NCI-H345 (cell line): ENCODE results near the gene NMT1.

ENCODE experiments used
- DNase-seq: peaks from one replicate; lab custom pipeline; 2025; lab: John Stamatoyannopoulos, UW

Gene NMT1

GRCh38 chr17:45081047-45081703 lies 20.1 kb downstream of the NMT1 start:
- no peak for DNase-seq

- DNase-seq, result no peak
Measured at GRCh38 chr17:45086391-45086790, 25.3 kb downstream of the NMT1 start.

GRCh38 chr17:45086865-45087503 lies 25.9 kb downstream of the NMT1 start:
- no peak for DNase-seq

GRCh38 chr17:45087504-45087975 lies 26.4 kb downstream of the NMT1 start:
- no peak for DNase-seq

DNA sequence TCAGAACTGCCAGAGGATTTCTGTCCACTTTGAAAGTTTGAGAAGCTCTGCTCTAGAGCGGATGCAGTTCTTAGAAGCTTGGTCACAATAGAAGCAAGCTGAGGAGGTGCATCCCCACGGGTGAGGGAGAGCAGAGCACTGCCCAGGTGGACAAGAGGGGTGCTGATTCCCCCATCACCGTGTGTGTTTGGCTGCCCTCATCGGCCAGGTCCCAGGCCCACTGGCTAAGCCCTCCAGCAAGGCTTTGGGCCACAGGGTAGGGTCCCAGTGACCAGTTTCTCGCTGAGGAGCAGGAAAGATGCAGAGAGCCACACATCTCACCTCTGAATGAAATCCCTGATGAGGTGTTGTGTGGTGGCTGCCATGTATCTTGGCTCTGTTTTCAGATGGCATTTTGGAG lies 26.9 kb downstream of the NMT1 start:
- no peak for DNase-seq

- no peak for DNase-seq
Measured at GRCh38 chr17:45088741-45089140, 27.6 kb downstream of the NMT1 start.

DNA sequence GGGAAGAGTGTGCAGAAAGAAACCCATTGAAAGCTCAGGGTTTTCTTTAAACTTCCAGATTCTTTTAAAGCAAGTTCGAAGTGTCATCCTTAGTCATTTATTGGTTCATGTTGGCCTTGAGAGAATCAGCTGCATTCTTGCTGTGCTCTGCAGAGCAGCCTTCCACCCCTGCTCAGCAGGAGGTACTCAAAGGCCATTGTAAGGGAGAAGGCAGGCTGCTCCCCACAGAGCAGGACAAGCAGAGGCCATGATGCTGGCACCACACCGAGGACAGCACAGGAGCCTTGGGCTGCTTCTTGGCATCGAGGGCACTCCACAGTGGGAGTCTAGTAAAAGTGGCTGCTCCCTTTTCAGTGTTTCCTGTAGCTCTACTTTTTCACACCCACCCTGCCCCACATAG lies 29.6 kb downstream of the NMT1 start:
- no peak for DNase-seq

- no peak for DNase-seq
Measured at GRCh38 chr17:45091778-45092425, 30.8 kb downstream of the NMT1 start.

DNA sequence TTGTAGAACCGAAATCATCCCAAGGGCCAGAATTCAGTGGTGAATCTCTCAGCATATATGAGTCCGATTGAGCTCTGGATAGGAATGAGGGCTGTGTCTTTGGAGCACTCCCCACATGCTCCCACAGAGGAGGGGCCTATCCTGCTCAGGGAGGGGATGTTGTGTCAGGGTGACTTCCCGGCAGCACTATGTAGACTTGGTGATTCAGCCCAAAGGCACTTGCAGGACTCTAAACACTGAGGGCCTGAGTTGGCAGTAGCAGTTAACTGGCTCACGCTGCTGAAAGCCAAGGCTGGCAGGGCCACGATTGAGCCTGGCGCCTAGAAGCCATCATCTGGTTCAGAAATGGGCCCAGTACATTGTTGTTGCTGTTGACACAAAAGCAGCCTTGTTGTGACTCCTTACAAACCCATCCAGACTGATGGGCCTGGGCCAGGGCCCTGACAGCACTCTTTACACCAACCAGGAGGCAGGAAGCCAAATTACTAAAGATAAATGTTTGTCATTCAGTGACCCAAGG lies 31.9 kb downstream of the NMT1 start:
- DNase-seq, result no peak

GRCh38 chr17:45093444-45094110 lies 32.5 kb downstream of the NMT1 start:
- DNase-seq, result no peak

- no peak for DNase-seq
Measured at GRCh38 chr17:45096141-45096540, 35.0 kb downstream of the NMT1 start.

GRCh38 chr17:45096926-45097325 lies 35.8 kb downstream of the NMT1 start:
- no peak for DNase-seq

DNA sequence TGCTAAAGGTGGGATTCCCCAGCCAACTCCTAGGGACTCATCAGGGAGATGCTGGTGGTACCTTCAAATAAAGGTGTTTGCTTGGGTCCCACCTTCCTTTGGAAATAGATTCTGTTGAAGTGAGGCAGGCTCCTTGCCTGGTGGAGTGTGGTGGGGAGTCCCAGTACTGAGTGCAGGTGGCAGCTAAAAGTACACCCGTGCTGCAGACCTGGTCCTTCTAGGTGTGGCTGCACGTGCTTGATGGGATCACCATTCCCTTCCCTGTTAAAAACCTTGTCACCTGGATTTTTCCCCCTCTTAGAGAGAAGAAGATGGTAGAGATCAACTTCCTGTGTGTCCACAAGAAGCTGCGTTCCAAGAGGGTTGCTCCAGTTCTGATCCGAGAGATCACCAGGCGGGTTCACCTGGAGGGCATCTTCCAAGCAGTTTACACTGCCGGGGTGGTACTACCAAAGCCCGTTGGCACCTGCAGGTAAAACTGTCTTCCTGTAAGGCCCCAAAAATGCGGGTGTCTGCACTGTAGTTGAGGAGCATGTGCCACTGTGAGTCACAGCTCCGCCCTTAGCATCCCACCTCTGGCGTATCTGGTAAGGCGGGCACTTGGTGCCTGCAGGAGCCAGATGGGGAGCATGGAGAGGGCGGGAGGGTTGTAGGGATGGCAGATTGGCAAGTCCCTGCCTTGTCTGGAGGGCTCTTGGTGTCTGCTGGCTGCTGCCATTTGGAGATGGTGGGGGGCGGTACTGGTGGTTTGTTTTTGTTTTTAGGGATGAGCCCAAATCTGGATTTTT lies 37.2 kb downstream of the NMT1 start:
- DNase-seq, result no peak

GRCh38 chr17:45098869-45099616 lies 37.9 kb downstream of the NMT1 start:
- DNase-seq, result peak; percentile 80

GRCh38 chr17:45101546-45101882 lies 40.4 kb downstream of the NMT1 start:
- no peak for DNase-seq

- no peak for DNase-seq
Measured at GRCh38 chr17:45101883-45102811, 41.0 kb downstream of the NMT1 start.

DNA sequence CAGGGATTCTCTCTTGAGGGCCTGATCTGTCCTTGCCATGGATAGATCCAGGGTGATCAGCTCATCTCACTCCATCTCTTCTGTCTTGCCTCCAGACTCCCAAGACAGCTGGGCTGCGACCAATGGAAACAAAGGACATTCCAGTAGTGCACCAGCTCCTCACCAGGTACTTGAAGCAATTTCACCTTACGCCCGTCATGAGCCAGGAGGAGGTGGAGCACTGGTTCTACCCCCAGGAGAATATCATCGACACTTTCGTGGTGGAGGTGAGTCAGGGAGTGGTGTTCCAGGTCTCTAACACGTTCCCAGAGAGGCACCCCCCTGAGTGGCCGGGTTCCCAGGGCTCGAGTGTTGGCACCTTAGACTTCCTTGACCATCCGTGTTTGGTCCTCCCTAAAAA lies 41.7 kb downstream of the NMT1 start:
- no peak for DNase-seq

GRCh38 chr17:45103269-45103795 lies 42.2 kb downstream of the NMT1 start:
- DNase-seq, result no peak

- DNase-seq, result no peak
Measured at GRCh38 chr17:45104029-45104428, 42.9 kb downstream of the NMT1 start.

DNA sequence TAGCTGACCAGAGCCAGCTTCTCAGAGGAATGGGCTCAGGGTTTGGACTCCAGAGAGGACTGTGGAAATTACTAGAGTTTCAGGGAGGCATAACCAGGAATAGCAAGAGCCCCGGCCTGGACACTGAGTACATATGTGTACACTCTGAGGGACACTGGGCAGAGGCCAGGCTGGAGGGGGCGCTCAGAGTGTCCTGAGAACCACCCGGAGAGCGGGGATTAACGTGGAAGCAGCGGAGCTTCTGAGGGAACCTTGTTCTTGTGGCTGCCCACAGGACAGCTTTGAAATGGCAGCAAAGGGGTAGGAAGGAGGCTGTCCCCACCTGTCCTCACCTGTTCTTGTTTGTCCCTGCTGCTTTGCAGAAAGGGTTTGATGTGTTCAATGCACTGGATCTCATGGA lies 43.4 kb downstream of the NMT1 start:
- DNase-seq, result no peak
